GM18499 (cell line): ENCODE results near the gene CSF1.

Experiments used
- ATAC-seq: cut with Tn5 transposase; IDR thresholded peaks from one replicate; pipeline ENCODE4 v1.9.1; 2021; ENCODE audit warnings: moderate number of reproducible peaks; ENCODE audit not compliant: insufficient read depth, unreplicated experiment

CSF1 gene

DNA sequence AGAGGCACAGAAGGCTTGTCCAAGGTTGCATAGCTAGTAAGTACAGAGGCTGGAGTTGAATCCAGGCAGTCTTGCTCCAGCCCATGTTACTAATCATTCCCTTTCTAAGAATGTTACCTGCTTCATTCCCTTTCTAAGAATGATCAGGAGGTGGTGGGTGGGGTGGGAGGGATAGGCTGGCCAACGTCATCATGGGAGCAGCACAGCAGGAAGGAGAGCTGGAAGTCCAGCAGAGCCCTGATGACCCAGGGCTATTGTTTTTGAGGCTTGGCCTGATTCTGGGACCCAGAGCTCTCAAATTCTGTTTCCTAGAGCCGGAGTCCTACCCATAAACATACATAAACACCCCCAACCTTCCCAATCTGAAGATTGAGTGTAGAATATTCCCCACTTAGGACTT is 11.8 kb upstream of the CSF1 start:
- ATAC-seq = no peak

DNA sequence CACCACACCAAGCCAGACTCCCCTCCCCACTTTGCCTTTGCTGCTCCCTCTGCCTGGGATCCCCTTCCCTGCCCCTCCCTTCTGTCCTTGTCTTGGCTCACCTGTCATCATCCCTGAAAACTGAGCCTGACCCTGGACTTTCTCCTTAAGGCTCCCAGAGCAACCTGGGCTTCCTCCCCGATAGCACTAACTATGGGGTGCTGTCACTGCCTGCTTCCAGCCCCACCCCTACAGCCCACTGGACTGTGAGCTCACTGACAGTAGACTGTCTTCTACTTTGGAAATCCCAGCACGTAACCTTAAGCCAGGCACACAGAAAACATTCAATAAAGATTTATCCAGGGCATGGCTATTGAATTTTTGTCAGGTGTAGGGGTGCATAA is 9.5 kb upstream of the CSF1 start:
- ATAC-seq = no peak

DNA sequence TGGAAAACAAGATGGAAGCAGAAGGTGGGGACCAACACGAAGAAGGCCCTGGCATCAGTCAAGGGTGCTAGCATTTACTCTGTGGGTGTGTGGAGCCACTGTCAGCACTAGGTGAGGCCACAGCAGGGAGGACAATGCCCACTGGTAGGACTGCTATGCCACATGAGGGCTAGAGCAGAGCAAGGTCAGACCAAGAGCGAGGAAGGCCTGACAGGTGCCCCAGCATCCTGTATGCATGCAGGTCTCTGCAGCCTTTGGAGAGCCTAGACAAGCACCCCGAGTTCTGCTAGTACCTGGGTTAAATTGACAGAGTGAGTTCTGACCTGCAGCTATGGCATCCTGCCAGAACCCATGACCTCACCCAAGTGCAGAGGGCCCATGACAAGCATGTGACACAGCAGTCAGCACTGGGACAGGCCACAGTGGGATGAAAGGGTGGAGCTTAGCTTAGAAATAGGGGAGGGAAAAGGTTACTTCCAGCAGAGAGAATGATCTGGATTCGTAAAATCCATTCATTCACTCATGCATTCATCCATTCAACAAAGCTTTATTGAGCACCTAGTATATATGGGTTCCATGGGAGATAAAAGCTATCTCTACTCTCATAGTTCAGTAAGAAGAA is 9.0 kb upstream of the CSF1 start:
- no peak for ATAC-seq

DNA sequence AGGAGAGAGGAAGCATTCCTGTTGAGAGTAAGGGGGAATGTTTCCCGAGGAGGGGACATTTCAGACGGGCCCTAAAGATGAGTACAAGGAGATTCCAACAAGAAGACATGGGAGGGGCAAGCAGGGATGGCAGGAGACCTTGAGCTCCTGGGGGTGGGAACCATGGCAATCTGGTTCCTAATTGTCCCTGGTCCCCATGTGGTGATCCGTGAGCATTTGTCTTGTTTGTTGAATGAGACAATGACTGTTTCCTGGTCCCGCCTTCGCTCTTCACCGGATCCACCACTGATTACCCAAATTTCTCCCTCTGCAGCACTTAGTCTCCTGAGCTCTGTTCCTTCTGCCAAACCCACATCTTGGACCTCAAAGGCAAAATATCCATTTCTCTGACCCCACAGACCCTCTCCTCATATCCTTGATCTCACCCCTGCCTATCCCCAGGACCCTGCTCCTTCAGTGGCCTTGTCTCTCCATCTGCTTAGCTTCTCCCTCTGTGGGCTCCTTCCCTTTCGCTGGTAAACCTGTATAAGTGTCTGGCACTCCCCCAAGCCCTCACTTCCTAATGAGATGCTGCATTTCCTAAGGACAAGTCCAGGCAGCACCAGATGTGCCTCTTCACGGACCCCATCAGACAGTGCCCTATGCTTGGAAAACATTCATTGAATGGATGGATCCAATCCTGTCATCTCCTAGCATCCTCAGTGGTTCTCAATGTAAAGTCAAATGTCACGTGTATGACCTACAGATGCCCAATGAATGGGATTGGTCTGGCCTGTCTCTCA is 8.3 kb upstream of the CSF1 start:
- no peak for ATAC-seq

DNA sequence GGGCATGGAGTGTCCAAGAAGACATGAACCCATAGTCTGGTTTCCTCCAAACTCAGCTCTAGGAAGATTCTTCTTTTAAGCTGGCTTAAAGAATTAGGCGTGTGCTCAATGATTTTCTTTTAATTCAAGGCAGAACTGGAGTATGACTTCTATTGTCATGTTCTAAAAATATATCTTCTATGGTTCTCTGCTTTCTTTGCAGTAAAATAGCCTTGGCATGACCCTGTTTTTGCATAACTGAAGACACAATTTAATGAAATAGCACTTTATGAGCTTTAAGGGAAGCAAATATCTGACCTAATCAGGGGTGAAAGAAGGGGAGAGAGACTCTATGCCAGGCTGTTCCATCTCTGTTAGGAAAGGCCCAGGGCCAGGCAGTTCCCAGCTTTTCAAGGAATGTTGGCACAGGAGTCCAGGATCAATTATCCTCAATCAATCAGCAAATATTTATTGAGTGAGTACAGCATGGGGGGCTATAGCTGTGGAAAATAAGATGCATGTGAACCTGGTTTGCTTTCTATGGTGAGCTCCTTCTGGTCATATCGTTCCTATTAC is 7.2 kb upstream of the CSF1 start:
- ATAC-seq = no peak

DNA sequence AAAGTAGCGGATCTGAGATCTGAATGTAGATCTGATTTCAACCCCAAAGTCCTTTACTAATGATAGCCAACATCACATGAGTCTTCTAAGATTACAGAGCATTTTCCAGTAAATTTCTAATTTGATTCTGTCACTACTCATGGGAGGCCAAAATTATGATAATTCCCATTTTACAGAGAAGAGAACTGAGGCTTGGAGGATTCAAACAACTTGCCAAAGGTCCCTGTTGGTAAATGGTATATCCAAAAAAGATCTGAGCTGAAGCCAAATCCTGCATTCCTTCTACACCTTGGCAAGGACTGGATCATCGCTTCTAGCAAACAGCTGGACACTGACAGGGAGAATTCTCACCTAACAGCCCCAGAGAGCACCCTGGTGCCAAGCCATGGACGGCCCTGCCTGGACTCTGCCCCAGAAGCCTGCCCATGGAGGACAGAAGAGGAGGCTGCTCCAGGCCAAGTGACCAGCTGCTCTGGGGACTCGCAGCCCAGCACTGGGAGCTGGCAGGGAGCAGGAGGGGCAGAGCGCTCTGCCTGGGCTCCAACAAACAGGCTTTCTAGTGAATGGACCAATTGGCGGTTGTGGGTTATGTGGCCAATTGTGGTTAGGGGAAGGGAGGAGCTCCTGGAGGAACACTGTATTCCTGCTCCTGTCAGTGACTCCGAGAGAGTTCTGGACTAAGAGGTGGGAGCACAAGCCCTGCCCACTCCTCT is 6.4 kb upstream of the CSF1 start:
- no peak for ATAC-seq

DNA sequence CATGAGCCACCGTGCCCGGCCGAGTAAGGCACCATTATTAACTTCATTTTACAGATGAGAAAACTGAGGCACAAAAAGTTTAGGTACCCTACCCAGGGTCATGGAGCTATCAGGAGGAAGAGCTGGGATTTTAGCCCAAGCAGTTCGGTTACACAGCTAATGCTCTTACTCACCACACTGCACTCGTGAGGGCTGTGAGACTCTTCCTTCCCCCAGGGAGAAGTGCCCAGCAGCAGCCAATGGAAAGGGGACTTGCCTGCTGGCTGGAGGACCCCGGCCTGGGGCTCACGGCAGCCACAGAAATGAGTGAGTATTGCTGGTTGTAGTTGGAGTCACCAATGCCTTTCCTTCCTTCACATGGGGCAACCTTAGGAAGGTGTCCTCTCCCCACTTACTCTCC is 5.2 kb upstream of the CSF1 start:
- ATAC-seq = no peak

DNA sequence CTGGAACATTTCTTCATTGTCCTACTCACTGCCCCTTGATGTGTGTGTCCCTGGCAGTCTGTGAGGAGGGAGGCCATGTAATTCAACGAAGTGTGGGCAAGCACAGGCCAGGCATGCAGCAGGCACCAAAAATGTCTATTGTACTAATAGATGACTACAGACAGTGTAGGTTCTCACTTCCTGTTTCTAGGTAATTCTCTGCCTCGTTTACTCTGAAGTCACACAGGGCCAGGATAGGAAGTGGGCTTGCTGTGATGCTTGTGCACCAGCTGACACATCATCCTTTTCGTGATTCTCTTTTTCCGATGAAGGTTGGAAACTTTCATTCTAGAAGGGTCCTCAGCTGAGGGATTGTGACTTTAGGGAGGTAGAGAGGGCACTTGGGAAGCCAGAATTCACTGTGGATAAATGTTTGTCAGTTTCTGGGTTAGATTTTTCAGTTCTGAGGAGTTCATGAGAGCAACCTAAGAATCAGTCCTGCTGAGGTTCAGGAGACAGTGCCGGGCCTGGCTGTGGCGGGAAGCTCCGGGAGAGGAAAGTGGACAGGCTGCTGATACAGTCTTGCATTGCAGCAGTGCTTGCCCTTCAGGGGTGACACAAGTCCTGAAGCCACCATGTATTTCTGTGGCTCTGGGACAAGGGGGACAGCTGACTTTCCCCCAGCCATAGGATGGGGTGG is 4.3 kb upstream of the CSF1 start:
- ATAC-seq = peak; percentile 92

DNA sequence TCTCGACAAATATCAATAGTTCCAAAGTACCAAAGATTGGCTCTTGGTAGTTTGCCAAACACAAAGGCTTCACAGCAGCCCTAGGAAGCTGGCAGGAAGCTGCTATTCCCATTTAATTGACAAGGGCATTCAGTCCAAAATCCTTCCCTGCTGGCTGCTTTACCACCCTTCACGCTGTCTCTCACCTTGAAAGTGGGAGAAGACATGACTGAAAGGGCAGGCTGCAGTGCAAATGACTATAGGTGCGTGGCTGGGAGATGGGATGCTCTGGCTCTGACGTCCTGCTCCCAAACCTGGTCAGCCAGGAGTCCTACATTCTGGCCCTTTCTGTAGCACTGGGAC is 3.8 kb upstream of the CSF1 start:
- no peak for ATAC-seq

DNA sequence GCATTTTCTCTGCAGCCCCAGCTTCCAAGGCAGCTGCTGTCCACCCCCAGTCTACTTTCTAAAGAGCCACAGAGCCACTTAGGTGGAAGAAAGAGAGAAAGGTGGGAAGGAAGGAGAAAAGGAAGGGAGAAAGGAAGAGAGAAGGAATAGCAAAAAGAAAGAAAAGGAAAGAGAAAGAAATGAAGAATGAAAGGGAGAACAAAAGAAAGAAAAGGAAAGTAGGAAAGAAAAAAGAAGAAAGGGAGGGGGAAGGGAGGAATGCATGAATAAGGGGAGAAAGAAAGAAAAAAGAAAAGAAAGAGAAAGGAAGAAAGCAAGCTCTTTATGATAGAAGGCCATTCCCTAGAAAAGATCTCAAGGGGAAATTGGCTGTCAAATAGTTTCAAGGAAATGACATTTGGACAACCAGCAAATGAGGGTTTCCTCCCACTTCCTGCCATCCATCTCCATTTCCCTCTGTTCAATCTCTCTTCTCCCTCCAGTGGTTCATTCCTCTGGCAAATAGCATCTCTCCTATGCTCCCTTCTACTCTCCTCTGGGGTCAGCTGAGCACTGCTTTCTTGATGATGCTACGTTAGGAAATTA is 3.4 kb upstream of the CSF1 start:
- ATAC-seq = no peak

DNA sequence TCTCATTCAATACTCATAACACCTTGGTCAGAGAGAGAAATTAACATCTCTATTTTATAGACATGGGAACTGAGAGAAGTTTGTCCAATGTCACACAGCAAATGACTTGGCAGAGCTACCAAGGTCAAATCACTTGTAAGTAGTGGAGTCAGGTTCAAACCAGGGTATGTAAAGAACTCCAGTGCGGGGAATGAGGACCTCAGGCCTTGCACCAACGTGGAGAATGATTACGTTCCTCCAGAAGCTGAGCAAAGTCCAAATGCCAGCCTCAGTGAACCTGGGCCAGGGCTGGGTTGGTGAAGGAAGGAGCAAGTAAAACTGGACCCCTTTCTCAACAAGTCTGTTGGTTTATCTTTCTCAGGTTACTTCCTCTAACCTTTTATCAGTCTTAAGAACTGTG is 1.8 kb upstream of the CSF1 start:
- ATAC-seq = no peak

DNA sequence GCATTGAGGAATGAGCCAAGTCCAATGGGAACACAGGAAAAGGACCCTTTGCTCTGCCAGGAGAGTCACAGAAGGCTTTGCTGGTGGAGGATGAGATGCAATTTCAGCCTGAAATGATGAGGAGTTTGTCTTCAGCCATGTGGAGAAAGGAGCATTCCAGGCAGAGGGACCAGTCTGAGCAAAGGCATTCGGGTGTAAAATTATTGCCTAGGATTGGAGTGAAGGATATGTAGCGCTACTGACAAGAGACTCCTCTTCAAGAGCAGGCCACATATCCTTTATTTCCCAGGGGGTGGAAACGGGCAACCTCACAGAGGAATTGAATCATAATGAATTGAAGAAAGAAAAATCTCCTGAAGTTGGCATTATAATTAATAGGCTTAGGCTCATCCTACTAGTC is 1.1 kb upstream of the CSF1 start:
- no peak for ATAC-seq

DNA sequence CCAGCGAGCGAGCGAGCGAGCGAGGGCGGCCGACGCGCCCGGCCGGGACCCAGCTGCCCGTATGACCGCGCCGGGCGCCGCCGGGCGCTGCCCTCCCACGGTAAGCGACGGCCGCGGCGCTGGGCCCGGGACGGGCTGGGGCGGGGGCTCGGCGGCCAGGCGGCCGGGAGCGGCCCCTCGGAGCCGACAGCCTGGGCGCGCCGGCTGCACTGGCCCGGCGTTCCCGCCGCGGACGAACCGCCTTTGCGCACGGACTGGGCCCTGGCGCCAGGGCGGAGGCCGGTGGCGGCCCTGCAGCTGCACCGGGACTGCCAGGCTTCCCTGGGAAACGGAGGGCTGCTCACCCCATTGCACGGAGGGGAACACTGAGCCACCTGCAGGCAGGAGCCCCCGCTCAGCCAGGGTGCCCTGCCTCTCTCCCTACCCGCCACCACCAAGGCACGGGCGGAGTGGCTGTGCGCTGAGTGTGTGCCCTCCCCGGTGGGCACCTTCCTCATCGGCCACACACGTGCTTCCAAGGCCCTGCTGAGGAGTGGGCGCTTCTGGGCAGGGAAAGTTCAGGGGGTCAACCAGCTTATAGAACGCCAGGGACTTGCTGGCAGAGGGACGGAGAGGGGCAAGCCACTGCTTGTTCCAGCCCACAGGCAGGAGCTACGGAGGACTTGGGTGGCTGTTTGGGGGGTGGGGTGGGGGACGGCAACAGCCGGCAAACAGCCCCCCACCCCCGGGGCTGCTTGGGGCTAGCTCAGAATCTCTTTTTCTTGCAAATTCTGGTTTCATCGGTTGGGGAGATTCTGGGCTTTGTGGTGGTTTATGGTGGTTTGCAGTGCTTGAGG is 532 bp downstream of the CSF1 start:
- no peak for ATAC-seq

DNA sequence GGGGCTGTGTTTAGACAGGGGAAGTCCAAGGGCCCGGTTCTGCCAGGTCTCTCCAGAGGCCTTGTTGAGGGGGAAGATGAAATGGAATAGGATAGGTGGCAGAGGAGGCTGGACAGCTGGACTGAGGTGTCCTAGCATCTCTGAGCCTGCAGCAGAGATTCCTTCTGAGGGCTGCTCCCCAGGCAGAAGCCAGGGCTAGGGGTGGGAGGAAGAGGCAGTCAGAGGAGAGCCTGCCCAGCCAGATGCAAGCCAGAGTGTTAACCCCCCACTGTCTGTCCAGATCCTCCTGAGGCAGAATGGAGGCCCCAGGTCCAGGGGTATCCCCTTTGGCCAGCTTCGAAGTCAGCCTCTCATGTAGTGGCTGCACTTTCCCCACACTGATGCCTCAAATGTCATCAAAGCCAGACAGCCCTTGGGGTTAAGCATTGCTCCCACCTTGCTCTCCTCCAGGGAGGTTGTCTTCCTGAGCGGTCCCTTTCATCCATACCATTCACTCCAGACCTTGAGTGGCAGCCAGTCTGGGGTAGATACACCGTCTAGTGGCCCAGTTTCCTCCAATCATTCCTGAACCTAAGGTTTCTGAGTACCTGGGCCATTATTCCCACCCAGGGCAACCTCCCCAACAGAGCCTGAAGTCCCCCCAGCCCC is 1.7 kb downstream of the CSF1 start:
- ATAC-seq = no peak

DNA sequence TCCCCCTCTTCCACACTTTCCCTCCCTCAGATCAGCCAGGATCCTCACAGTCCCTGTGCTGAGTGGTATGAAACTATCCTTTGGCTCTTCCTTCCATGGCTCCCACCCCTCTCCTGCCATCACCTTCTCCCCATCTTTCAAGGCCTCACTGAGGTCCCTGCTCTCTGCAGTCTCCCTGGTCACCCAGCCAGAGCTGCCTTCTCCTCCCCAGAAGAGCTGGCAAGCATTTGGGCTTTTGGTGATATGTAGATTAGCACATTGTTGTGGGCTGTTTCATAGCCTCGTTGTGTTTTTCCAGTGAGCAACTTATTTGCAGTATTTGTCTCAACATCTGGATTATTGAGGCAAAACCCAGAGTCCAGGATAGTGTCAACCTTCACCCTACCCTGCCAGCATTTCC is 2.2 kb downstream of the CSF1 start:
- no peak for ATAC-seq

DNA sequence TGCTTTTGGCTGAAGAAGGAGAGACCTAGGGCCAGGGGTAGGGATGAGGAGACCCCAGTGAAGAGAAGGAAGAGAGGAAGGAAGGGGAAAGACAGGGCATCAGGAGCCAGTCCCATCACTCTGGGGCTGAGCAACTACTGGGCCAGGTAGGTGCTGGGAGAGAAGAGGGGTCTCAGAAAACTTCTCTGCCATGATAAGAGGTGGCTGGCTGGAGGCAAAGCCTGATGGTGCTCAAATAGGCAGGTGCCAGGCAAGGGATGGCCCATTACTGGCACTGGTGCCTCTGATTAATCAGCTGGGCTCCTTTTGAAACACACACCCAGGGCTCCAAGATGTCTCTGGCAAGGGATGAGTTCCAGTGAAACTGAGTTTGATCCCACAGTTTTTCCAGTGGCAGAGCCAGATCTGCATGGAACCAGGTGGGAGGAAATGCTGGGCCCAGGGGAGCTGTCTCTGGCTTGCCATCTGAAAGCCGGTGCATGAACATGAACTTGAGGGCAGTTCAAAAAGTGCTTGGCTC is 2.8 kb downstream of the CSF1 start:
- no peak for ATAC-seq

DNA sequence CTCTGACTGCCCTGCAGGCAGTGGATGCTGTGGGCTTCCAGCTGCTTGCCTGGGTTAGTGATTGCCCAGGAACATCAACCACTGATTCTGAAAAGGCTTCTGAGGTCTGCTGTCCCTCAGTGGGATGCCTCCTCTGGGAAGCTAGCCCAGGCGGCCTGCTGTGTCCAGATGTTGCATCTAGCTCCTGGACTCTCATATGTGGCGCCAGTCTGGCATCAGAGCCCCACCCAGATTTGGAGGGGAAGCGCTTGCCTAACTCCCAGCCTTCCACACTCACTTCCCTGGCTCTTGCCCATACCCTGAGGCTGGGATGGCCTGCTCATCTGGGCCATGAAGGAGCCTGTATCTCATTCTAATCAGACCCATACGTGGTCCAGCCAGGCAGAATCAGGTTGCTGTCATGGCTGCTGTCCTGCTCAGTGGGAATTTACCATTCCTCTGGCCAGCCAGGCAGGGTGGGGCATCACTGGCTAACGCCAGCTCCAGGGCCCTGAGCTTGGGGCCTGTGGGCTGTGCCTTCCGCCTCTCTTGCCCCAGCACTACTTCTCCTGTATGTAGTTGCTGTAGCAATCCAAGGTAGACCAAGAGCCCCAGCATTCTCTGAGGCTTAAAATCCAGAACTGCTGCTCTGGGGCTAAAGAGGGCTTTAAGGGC is 4.1 kb downstream of the CSF1 start:
- no peak for ATAC-seq

DNA sequence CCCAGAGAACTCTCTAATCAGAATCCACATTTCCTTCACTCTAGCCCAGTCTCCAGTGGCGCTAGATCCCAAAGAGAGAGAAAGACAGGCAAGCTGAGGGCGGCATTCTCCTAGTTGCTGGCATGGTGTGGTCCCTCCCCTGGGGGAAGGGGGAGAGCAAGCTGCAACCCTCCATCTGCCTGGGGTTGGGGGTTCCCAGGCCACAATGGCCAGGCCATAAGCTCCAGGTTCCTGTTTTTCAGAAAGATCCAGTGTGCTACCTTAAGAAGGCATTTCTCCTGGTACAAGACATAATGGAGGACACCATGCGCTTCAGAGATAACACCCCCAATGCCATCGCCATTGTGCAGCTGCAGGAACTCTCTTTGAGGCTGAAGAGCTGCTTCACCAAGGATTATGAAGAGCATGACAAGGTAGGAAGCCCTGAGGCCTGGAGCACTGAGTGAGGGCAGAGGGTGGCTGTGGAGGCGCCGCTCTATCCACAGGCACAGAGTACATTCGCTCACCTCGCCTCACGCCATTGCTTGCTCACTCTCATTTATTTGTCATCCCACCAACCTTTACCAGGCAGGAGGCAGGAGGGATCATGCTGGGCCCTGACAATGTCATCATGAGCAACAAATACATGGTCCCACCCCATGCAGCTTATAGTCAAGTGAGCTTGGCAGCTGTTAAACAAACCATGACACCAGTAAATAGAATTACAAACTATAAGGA is 6.6 kb downstream of the CSF1 start:
- no peak for ATAC-seq
